CD4-positive, CD25-positive, alpha-beta regulatory T cell (primary cell): ENCODE measurements around the gene KRT39. TPM values are rescaled to one million over a fixed set of nuclear protein-coding genes. Genes with fewer than 3 reads are reported as not detected.

Source experiments
- ATAC-seq, 2 donors: fragments of 150-1000 bp; cut with Tn5 transposase; one replicate each; pipeline ENCODE4 v1.10.0; 2021; ENCODE audit warnings: low read depth in 2 of 2, moderate number of reproducible peaks in 2 of 2, moderate library complexity in 1 of 2
- DNase-seq, 3 donors: peaks; one replicate each; pipeline versions ENCODE4 v3.0.0 to v3.0.0-alpha.2; 2012 to 2022; ENCODE audit warnings: mixed read lengths in 1 of 3
- H3K27ac ChIP-seq: one replicate; pipeline ENCODE4 v1.7.0; 2013; ENCODE audit warnings: mild to moderate bottlenecking, low read length; ENCODE audit not compliant: insufficient read depth, poor library complexity, severe bottlenecking
- H3K27me3 ChIP-seq: one replicate; pipeline ENCODE4 v1.7.0; 2013; ENCODE audit warnings: low read length; ENCODE audit not compliant: control insufficient read depth, insufficient read depth
- H3K36me3 ChIP-seq: one replicate; pipeline ENCODE4 v1.7.0; 2013; ENCODE audit warnings: mild to moderate bottlenecking, low read length, moderate library complexity; ENCODE audit not compliant: control insufficient read depth, insufficient read depth
- H3K4me1 ChIP-seq: 2 replicates; pipeline ENCODE4 v1.7.0; 2013; ENCODE audit warnings: mild to moderate bottlenecking, low read length; ENCODE audit not compliant: insufficient read depth, control insufficient read depth, poor library complexity, severe bottlenecking
- H3K4me3 ChIP-seq: one replicate; pipeline ENCODE4 v1.7.0; 2013; ENCODE audit warnings: low read depth, mild to moderate bottlenecking, low read length, moderate library complexity
- H3K9me3 ChIP-seq, 2 experiments: 1 replicate in 1 of 2; 2 replicates in 1 of 2; pipeline ENCODE4 v1.7.0; 2013; ENCODE audit warnings: low read length in 2 of 2, mild to moderate bottlenecking in 1 of 2, moderate library complexity in 1 of 2; ENCODE audit not compliant: control insufficient read depth in 2 of 2
- H3K27ac Mint-ChIP-seq, 3 donors: one replicate each; pipeline ENCODE4 v1.8.0; 2020 to 2022; ENCODE audit warnings: mild to moderate bottlenecking in 3 of 3, mixed read lengths in 3 of 3, moderate library complexity in 2 of 3
- H3K27me3 Mint-ChIP-seq: one replicate; pipeline ENCODE4 v1.8.0; 2022; ENCODE audit warnings: mild to moderate bottlenecking, mixed read lengths
- H3K36me3 Mint-ChIP-seq: one replicate; pipeline ENCODE4 v1.8.0; 2020; ENCODE audit warnings: mixed read lengths
- H3K4me1 Mint-ChIP-seq, 4 donors: one replicate each; pipeline ENCODE4 v1.8.0; 2020 to 2022; ENCODE audit warnings: mixed read lengths in 4 of 4, mild to moderate bottlenecking in 1 of 4
- H3K4me3 Mint-ChIP-seq, 4 donors: one replicate each; pipeline ENCODE4 v1.8.0; 2020 to 2022; ENCODE audit warnings: mild to moderate bottlenecking in 4 of 4, mixed read lengths in 4 of 4, moderate library complexity in 3 of 4
- H3K9me3 Mint-ChIP-seq, 7 donors: one replicate each; pipeline ENCODE4 v1.8.0; 2020 to 2022; ENCODE audit warnings: mixed read lengths in 7 of 7, mild to moderate bottlenecking in 3 of 7, moderate library complexity in 2 of 7
- polyA plus RNA-seq, 4 donors: library from polyadenylated mRNA; unstranded; fragments of 300-500 nt; fragmentation: Illumina TruSeq; gene quantifications; one replicate each; pipeline ENCODE4 v1.2.3, GENCODE V29; 2021
- total RNA-seq: library from RNA; stranded (reverse); gene quantifications from one replicate; pipeline ENCODE4 v1.2.3, GENCODE V29; 2022

Gene KRT39
- total and polyA plus RNA-seq, 5 donors from 2014 or later, result not detected

DNA sequence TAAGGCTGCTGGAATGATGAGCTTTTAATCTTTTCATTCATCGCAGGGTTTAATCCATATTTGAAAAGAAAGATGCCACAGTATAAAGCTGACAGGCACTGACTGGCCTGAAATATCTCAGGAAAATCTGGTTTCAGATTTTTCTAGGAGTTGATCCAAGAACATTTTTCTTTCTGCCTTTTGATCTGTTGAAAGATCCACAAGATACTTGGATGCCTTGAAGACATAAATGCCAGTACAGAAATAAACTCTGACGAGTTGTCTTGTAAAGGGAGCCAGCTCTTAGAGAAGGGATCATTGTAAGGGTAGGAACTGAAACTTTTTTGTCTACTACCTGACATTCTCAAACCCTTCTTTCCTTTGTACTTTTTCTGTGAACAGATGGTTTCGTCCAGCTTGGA, 56.3 kb downstream of the KRT39 start:
- DNase-seq, result no peak
- no peak overlapping the region for H3K4me3 Mint-ChIP-seq
- H3K36me3 Mint-ChIP-seq, result no peaks in the 10 kb centered on the region

GRCh38 chr17:40909755-40910154, 57.0 kb downstream of the KRT39 start:
- peaks cover 46% of the 10 kb centered on the region for H3K27me3 Mint-ChIP-seq
- no peak overlapping the region for H3K4me3 Mint-ChIP-seq
- ATAC-seq (no peak), DNase-seq (no peak)
- H3K36me3 Mint-ChIP-seq, result no peaks in the 10 kb centered on the region
- Histone ChIP-seq H3K4me3 (no peak overlapping the region), H3K36me3 (no peaks in the 10 kb centered on the region), H3K4me1 (no peaks in the 10 kb centered on the region), H3K9me3 (no peaks in the 10 kb centered on the region), H3K27me3 (peaks cover 19% of the 10 kb centered on the region), H3K27ac (no peak overlapping the region)
- no peaks in the 10 kb centered on the region for H3K9me3 Mint-ChIP-seq
- H3K27ac Mint-ChIP-seq, result peak overlapping the region in 1 of 3 donors; percentile 62
- no peaks in the 10 kb centered on the region for H3K4me1 Mint-ChIP-seq

More for the DNA sequence above, 56.3 kb downstream of the KRT39 start:
- Mint-ChIP-seq H3K27me3 (peaks cover 46% of the 10 kb centered on the region), H3K27ac (peak overlapping the region in 1 of 3 donors; percentile 62), H3K4me1 (no peaks in the 10 kb centered on the region), H3K9me3 (peaks cover 0 to 2% (median 0%) of the 10 kb centered on the region in 7 donors)
- Histone ChIP-seq H3K4me3 (no peak overlapping the region), H3K27ac (no peak overlapping the region), H3K27me3 (peaks cover 19% of the 10 kb centered on the region), H3K9me3 (no peaks in the 10 kb centered on the region), H3K4me1 (no peaks in the 10 kb centered on the region), H3K36me3 (no peaks in the 10 kb centered on the region)
- no peak for ATAC-seq

DNA sequence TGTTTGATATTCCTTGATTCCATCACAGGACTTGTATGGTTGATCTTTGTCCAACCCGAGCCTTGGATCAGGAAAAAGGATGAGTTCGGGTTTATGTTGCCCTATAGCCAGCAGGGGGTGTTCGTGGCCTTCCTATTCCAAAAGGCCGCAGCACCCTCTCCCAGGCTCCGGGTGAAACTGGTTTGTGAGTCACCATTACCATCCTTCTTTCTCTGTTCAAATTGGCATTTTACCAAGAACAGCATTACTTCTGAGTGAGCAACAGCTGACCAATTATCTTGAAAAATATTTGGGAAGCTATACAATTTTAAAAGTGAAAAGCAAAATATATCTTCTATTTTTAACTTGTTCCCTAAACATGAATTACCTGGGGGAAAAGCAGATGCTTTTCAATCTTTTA, 57.4 kb downstream of the KRT39 start:
- Mint-ChIP-seq H3K27me3 (peaks cover 49% of the 10 kb centered on the region), H3K9me3 (no peaks in the 10 kb centered on the region), H3K4me3 (no peak overlapping the region), H3K36me3 (no peaks in the 10 kb centered on the region), H3K27ac (no peak overlapping the region), H3K4me1 (no peaks in the 10 kb centered on the region)
- Histone ChIP-seq H3K27ac (no peak overlapping the region), H3K4me1 (no peaks in the 10 kb centered on the region), H3K36me3 (no peaks in the 10 kb centered on the region), H3K9me3 (no peaks in the 10 kb centered on the region), H3K4me3 (no peak overlapping the region), H3K27me3 (peaks cover 18% of the 10 kb centered on the region)
- ATAC-seq, result peak; percentile 69 to 76
- peak; percentile 48 to 67 (median 63) for DNase-seq

Other genes with a start within 250 kb of the KRT39 start
Only the 30 nearest of the 33 such genes appear.
- gene KRT26, start 194.7 kb downstream of the KRT39 start, total RNA-seq, result not detected
- not detected for gene KRT26, start 194.7 kb downstream of the KRT39 start, polyA plus RNA-seq
- not detected for gene KRT27, start 184.4 kb downstream of the KRT39 start, total RNA-seq
- not detected for gene KRT27, start 184.4 kb downstream of the KRT39 start, polyA plus RNA-seq
- gene KRT28, start 167.0 kb downstream of the KRT39 start, total RNA-seq, result not detected
- not detected for gene KRT28, start 167.0 kb downstream of the KRT39 start, polyA plus RNA-seq
- 28.1 TPM for gene KRT10, start 144.3 kb downstream of the KRT39 start, total RNA-seq
- 100 to 1,000 TPM; 125 to 172 (median 148) TPM for gene KRT10, start 144.3 kb downstream of the KRT39 start, polyA plus RNA-seq
- gene KRT12, start 99.7 kb downstream of the KRT39 start, total RNA-seq, result not detected
- gene KRT12, start 99.7 kb downstream of the KRT39 start, polyA plus RNA-seq, result not detected
- gene KRT20, start 81.7 kb downstream of the KRT39 start, total RNA-seq, result not detected
- gene KRT20, start 81.7 kb downstream of the KRT39 start, polyA plus RNA-seq, result not detected
- gene KRT23, start 29.3 kb downstream of the KRT39 start, total RNA-seq, result not detected
- gene KRT23, start 29.3 kb downstream of the KRT39 start, polyA plus RNA-seq, result not detected
- gene KRT40, start 17.4 kb upstream of the KRT39 start, total RNA-seq, result not detected
- gene KRT40, start 17.4 kb upstream of the KRT39 start, polyA plus RNA-seq, result not detected
- not detected for gene KRTAP3-3, start 27.2 kb upstream of the KRT39 start, total RNA-seq
- gene KRTAP3-3, start 27.2 kb upstream of the KRT39 start, polyA plus RNA-seq, result not detected
- not detected for gene KRTAP3-2, start 33.0 kb upstream of the KRT39 start, total RNA-seq
- gene KRTAP3-2, start 33.0 kb upstream of the KRT39 start, polyA plus RNA-seq, result not detected
- gene KRTAP3-1, start 42.2 kb upstream of the KRT39 start, total RNA-seq, result not detected
- not detected for gene KRTAP3-1, start 42.2 kb upstream of the KRT39 start, polyA plus RNA-seq
- gene KRTAP1-5, start 60.3 kb upstream of the KRT39 start, total RNA-seq, result not detected
- not detected for gene KRTAP1-5, start 60.3 kb upstream of the KRT39 start, polyA plus RNA-seq
- gene KRTAP1-4, start 63.2 kb upstream of the KRT39 start, total RNA-seq, result not detected
- gene KRTAP1-4, start 63.2 kb upstream of the KRT39 start, polyA plus RNA-seq, result not detected
- not detected for gene KRTAP1-3, start 67.9 kb upstream of the KRT39 start, total RNA-seq
- gene KRTAP1-3, start 67.9 kb upstream of the KRT39 start, polyA plus RNA-seq, result not detected
- not detected for gene KRTAP1-1, start 74.5 kb upstream of the KRT39 start, total RNA-seq
- not detected for gene KRTAP1-1, start 74.5 kb upstream of the KRT39 start, polyA plus RNA-seq
- not detected for gene KRTAP2-1, start 80.4 kb upstream of the KRT39 start, total RNA-seq
- gene KRTAP2-1, start 80.4 kb upstream of the KRT39 start, polyA plus RNA-seq, result not detected
- not detected for gene KRTAP2-2, start 88.3 kb upstream of the KRT39 start, total RNA-seq
- gene KRTAP2-2, start 88.3 kb upstream of the KRT39 start, polyA plus RNA-seq, result not detected
- not detected for gene KRTAP2-3, start 93.2 kb upstream of the KRT39 start, total RNA-seq
- not detected for gene KRTAP2-3, start 93.2 kb upstream of the KRT39 start, polyA plus RNA-seq
- not detected for gene KRTAP2-4, start 98.9 kb upstream of the KRT39 start, total RNA-seq
- gene KRTAP2-4, start 98.9 kb upstream of the KRT39 start, polyA plus RNA-seq, result not detected
- not detected for gene KRTAP4-7, start 117.2 kb upstream of the KRT39 start, total RNA-seq
- not detected for gene KRTAP4-7, start 117.2 kb upstream of the KRT39 start, polyA plus RNA-seq
- not detected for gene KRTAP4-8, start 131.2 kb upstream of the KRT39 start, total RNA-seq
- not detected for gene KRTAP4-8, start 131.2 kb upstream of the KRT39 start, polyA plus RNA-seq
- gene KRTAP4-16, start 135.3 kb upstream of the KRT39 start, total RNA-seq, result not detected
- gene KRTAP4-16, start 135.3 kb upstream of the KRT39 start, polyA plus RNA-seq, result not detected
- not detected for gene KRTAP4-9, start 138.4 kb upstream of the KRT39 start, total RNA-seq
- not detected for gene KRTAP4-9, start 138.4 kb upstream of the KRT39 start, polyA plus RNA-seq
- not detected for gene KRTAP4-11, start 151.4 kb upstream of the KRT39 start, total RNA-seq
- gene KRTAP4-11, start 151.4 kb upstream of the KRT39 start, polyA plus RNA-seq, result not detected
- gene KRTAP4-12, start 157.2 kb upstream of the KRT39 start, total RNA-seq, result not detected
- gene KRTAP4-12, start 157.2 kb upstream of the KRT39 start, polyA plus RNA-seq, result not detected
- not detected for gene KRTAP4-6, start 173.6 kb upstream of the KRT39 start, total RNA-seq
- not detected for gene KRTAP4-6, start 173.6 kb upstream of the KRT39 start, polyA plus RNA-seq
- gene KRTAP4-5, start 182.9 kb upstream of the KRT39 start, total RNA-seq, result not detected
- not detected for gene KRTAP4-5, start 182.9 kb upstream of the KRT39 start, polyA plus RNA-seq
- gene KRTAP4-4, start 193.8 kb upstream of the KRT39 start, total RNA-seq, result not detected
- not detected for gene KRTAP4-4, start 193.8 kb upstream of the KRT39 start, polyA plus RNA-seq
- gene KRTAP4-3, start 201.3 kb upstream of the KRT39 start, total RNA-seq, result not detected
- gene KRTAP4-3, start 201.3 kb upstream of the KRT39 start, polyA plus RNA-seq, result not detected
- gene KRTAP4-2, start 211.3 kb upstream of the KRT39 start, total RNA-seq, result not detected
- gene KRTAP4-2, start 211.3 kb upstream of the KRT39 start, polyA plus RNA-seq, result not detected